HEK293 (cell line): ENCODE data around the gene CYBA.

ENCODE experiments used
- CTCF ChIA-PET: fragments of 350-600 bp; formaldehyde crosslinking; extraction: SDS; loops from one replicate; lab custom pipeline; 2021; ENCODE audit warnings: antibody characterized with exemption; lab: Yijun Ruan, JAX
- POLR2A ChIA-PET: fragments of 300-600 bp; formaldehyde crosslinking; extraction: SDS; loops from one replicate; lab custom pipeline; 2020; ENCODE audit warnings: antibody characterized with exemption, inconsistent platforms; lab: Yijun Ruan, JAX
- H3K27ac ChIP-seq: fragments of 200-500 bp; sonication (Bioruptor generic); 2 replicates; pipeline ENCODE4 v1.5.1; 2014; ENCODE audit warnings: low read depth, low read length, control low read depth, inconsistent platforms; ENCODE audit errors: extremely low read depth
- H3K36me3 ChIP-seq, 2 experiments: fragments of 200-500 bp in 1 of 2; sonication (Bioruptor generic) in 1 of 2; 1 replicate in 1 of 2; 2 replicates in 1 of 2; pipeline ENCODE4 v1.5.1; 2014 to 2017; ENCODE audit warnings: inconsistent platforms in 2 of 2, low read length in 2 of 2; ENCODE audit not compliant: control insufficient read depth in 2 of 2, insufficient read depth in 1 of 2
- H3K4me1 ChIP-seq: fragments of 200-500 bp; sonication (Bioruptor generic); 2 replicates; pipeline ENCODE4 v1.5.1; 2014; ENCODE audit warnings: mild to moderate bottlenecking, low read length, inconsistent platforms; ENCODE audit not compliant: control insufficient read depth, insufficient read depth
- H3K4me3 ChIP-seq: 2 replicates; pipeline ENCODE4 v1.5.1; 2011; ENCODE audit warnings: low read depth, mild to moderate bottlenecking, control low read depth, low read length, moderate library complexity
- H3K9me3 ChIP-seq: fragments of 200-500 bp; sonication (Bioruptor generic); 2 replicates; pipeline ENCODE4 v1.5.1; 2014; ENCODE audit warnings: low read depth, low read length, inconsistent platforms; ENCODE audit not compliant: control insufficient read depth, insufficient read depth
- BCL11B ChIP-seq: fragments of 450-650 bp; formaldehyde crosslinking; IDR thresholded peaks from 2 replicates; pipeline ENCODE4 v1.5.1; 2016; ENCODE audit warnings: low read depth, missing biosample characterization, missing genetic modification characterization
- GFI1B ChIP-seq: fragments of 450-650 bp; formaldehyde crosslinking; IDR thresholded peaks from 2 replicates; pipeline ENCODE4 v1.5.1; 2016; ENCODE audit warnings: missing biosample characterization, missing genetic modification characterization
- HIC1 ChIP-seq: fragments of 450-650 bp; formaldehyde crosslinking; IDR thresholded peaks from 2 replicates; pipeline ENCODE4 v1.5.1; 2016; ENCODE audit warnings: missing biosample characterization, missing genetic modification characterization
- HOXA7 ChIP-seq: sonication (generic); formaldehyde crosslinking; IDR thresholded peaks from 2 replicates; pipeline ENCODE4 v1.8.1; 2022; ENCODE audit warnings: missing genetic modification reagents, borderline replicate concordance
- HOXD13 ChIP-seq: sonication (generic); formaldehyde crosslinking; IDR thresholded peaks from 2 replicates; pipeline ENCODE4 v1.8.0; 2022; ENCODE audit warnings: missing genetic modification reagents, borderline replicate concordance
- KLF1 ChIP-seq: fragments of 450-650 bp; formaldehyde crosslinking; IDR thresholded peaks from 2 replicates; pipeline ENCODE4 v1.5.1; 2016; ENCODE audit warnings: missing biosample characterization, missing genetic modification characterization
- KLF9 ChIP-seq: fragments of 450-650 bp; formaldehyde crosslinking; IDR thresholded peaks from 2 replicates; pipeline ENCODE4 v1.5.1; 2016; ENCODE audit warnings: missing biosample characterization, missing genetic modification characterization, low read depth
- MEIS1 ChIP-seq: sonication (generic); formaldehyde crosslinking; IDR thresholded peaks from 2 replicates; pipeline ENCODE4 v1.8.1; 2022; ENCODE audit warnings: missing genetic modification reagents, mild to moderate bottlenecking, borderline replicate concordance
- MYNN ChIP-seq: fragments of 450-650 bp; formaldehyde crosslinking; IDR thresholded peaks from 2 replicates; pipeline ENCODE4 v1.5.1; 2016; ENCODE audit warnings: missing biosample characterization, missing genetic modification characterization, borderline replicate concordance
- MZF1 ChIP-seq: fragments of 450-650 bp; formaldehyde crosslinking; IDR thresholded peaks from 2 replicates; pipeline ENCODE4 v1.5.1; 2017; ENCODE audit warnings: missing biosample characterization, missing genetic modification characterization, borderline replicate concordance
- OVOL3 ChIP-seq: fragments of 450-650 bp; formaldehyde crosslinking; IDR thresholded peaks from 2 replicates; pipeline ENCODE4 v1.5.1; 2016; ENCODE audit warnings: missing biosample characterization, missing genetic modification characterization
- SALL2 ChIP-seq: fragments of 450-650 bp; formaldehyde crosslinking; IDR thresholded peaks from 2 replicates; pipeline ENCODE4 v1.5.0; 2017; ENCODE audit warnings: missing biosample characterization, mild to moderate bottlenecking, missing genetic modification characterization, borderline replicate concordance
- ZBTB8A ChIP-seq: fragments of 450-650 bp; formaldehyde crosslinking; IDR thresholded peaks from 2 replicates; pipeline ENCODE4 v1.5.1; 2016; ENCODE audit warnings: missing biosample characterization, missing genetic modification characterization
- ZNF19 ChIP-seq: fragments of 450-650 bp; formaldehyde crosslinking; IDR thresholded peaks from 2 replicates; pipeline ENCODE4; 2016; ENCODE audit warnings: missing biosample characterization, missing genetic modification characterization, low read depth
- ZNF202 ChIP-seq: fragments of 450-650 bp; formaldehyde crosslinking; IDR thresholded peaks from 2 replicates; pipeline ENCODE4 v1.5.1; 2016; ENCODE audit warnings: missing biosample characterization, missing genetic modification characterization, borderline replicate concordance
- ZNF239 ChIP-seq: fragments of 450-650 bp; formaldehyde crosslinking; IDR thresholded peaks from 2 replicates; pipeline ENCODE4 v1.5.1; 2016; ENCODE audit warnings: missing biosample characterization, missing genetic modification characterization
- ZNF341 ChIP-seq: fragments of 450-650 bp; formaldehyde crosslinking; IDR thresholded peaks from 2 replicates; pipeline ENCODE4; 2016; ENCODE audit warnings: low read depth, missing biosample characterization, missing genetic modification characterization
- ZNF354C ChIP-seq: fragments of 450-650 bp; formaldehyde crosslinking; IDR thresholded peaks from 2 replicates; pipeline ENCODE4 v1.5.1; 2016; ENCODE audit warnings: missing biosample characterization, missing genetic modification characterization, low read depth, borderline replicate concordance
- ZNF404 ChIP-seq: fragments of 450-650 bp; formaldehyde crosslinking; IDR thresholded peaks from 2 replicates; pipeline ENCODE4 v1.5.1; 2017; ENCODE audit warnings: missing biosample characterization, missing genetic modification characterization
- ZNF423 ChIP-seq: fragments of 450-650 bp; formaldehyde crosslinking; IDR thresholded peaks from 2 replicates; pipeline ENCODE4 v1.5.1; 2016; ENCODE audit warnings: missing biosample characterization, missing genetic modification characterization
- ZNF426 ChIP-seq: fragments of 450-650 bp; formaldehyde crosslinking; IDR thresholded peaks from 2 replicates; pipeline ENCODE4 v1.5.1; 2017; ENCODE audit warnings: missing biosample characterization, missing genetic modification characterization, mild to moderate bottlenecking, inconsistent platforms, moderate library complexity
- ZNF433 ChIP-seq: fragments of 450-650 bp; formaldehyde crosslinking; IDR thresholded peaks from 2 replicates; pipeline ENCODE4 v1.5.1; 2016; ENCODE audit warnings: missing biosample characterization, missing genetic modification characterization, low read depth
- ZNF513 ChIP-seq: fragments of 450-650 bp; IDR thresholded peaks from 2 replicates; pipeline ENCODE4 v1.5.1; 2018; ENCODE audit warnings: missing biosample characterization, missing genetic modification characterization
- ZNF521 ChIP-seq: fragments of 450-650 bp; formaldehyde crosslinking; IDR thresholded peaks from 2 replicates; pipeline ENCODE4 v1.5.1; 2017; ENCODE audit warnings: missing biosample characterization, mild to moderate bottlenecking, missing genetic modification characterization
- ZNF560 ChIP-seq: fragments of 450-650 bp; formaldehyde crosslinking; IDR thresholded peaks from 2 replicates; pipeline ENCODE4 v1.5.1; 2017; ENCODE audit warnings: missing biosample characterization, missing genetic modification characterization, borderline replicate concordance
- ZNF596 ChIP-seq: fragments of 450-650 bp; IDR thresholded peaks from 2 replicates; pipeline ENCODE4 v1.5.0; 2018; ENCODE audit warnings: missing biosample characterization, mild to moderate bottlenecking, missing genetic modification characterization, moderate library complexity
- ZNF610 ChIP-seq: fragments of 450-650 bp; formaldehyde crosslinking; IDR thresholded peaks from 2 replicates; pipeline ENCODE4 v1.5.1; 2016; ENCODE audit warnings: missing biosample characterization, missing genetic modification characterization, borderline replicate concordance
- ZNF624 ChIP-seq: fragments of 450-650 bp; formaldehyde crosslinking; IDR thresholded peaks from 2 replicates; pipeline ENCODE4 v1.5.1; 2017; ENCODE audit warnings: missing biosample characterization, missing genetic modification characterization
- ZNF660 ChIP-seq: fragments of 450-650 bp; IDR thresholded peaks from 2 replicates; pipeline ENCODE4 v1.5.1; 2018; ENCODE audit warnings: missing biosample characterization, mild to moderate bottlenecking, missing genetic modification characterization
- ZNF747 ChIP-seq: fragments of 450-650 bp; formaldehyde crosslinking; IDR thresholded peaks from 2 replicates; pipeline ENCODE4 v1.5.1; 2016; ENCODE audit warnings: missing biosample characterization, missing genetic modification characterization
- ZNF768 ChIP-seq: fragments of 450-650 bp; formaldehyde crosslinking; IDR thresholded peaks from 2 replicates; pipeline ENCODE4 v1.5.1; 2018; ENCODE audit warnings: missing biosample characterization, mild to moderate bottlenecking, missing genetic modification characterization
- TF ChIP-seq, protein P1 (sequence below): fragments of 450-650 bp; formaldehyde crosslinking; IDR thresholded peaks from 2 replicates; pipeline ENCODE4 v1.5.1; 2016; ENCODE audit warnings: missing biosample characterization, missing genetic modification characterization
- TF ChIP-seq, protein P2 (sequence below): fragments of 450-650 bp; formaldehyde crosslinking; IDR thresholded peaks from 2 replicates; pipeline ENCODE4 v1.5.1; 2016; ENCODE audit warnings: missing biosample characterization, missing genetic modification characterization

Gene CYBA

GRCh38 chr16:88662843-88663606 is 12.2 kb upstream of the CYBA start, which contains the start of gene MVD:
Gene MVD, minus strand, starts transcription at chr16:88663091. Its CDS starts 11 bp downstream, at chr16:88663080.
- CTCF ChIA-PET = interaction anchor here (0.6 to 4.1 kb wide), 4 partner anchors 9 to 74 kb away, joined by 3 to 12 read pairs (median 6); no protein-coding TSS in a partner anchor
- H3K27ac ChIP-seq = peak within 1 kb of the TSS; percentile 79
- H3K36me3 ChIP-seq = peaks cover 0 to 2% of the 10 kb centered on the region in 2 experiments; a peak in 1 of 3 replicates
- POLR2A ChIA-PET = interaction anchor here (0.6 to 1.3 kb wide), 11 partner anchors 10 to 194 kb away, joined by 3 to 7 read pairs (median 3); partner anchors contain the start of genes CTU2, RNF166, TRAPPC2L and ZC3H18
- H3K9me3 ChIP-seq = no peaks in the 10 kb centered on the region
- H3K4me1 ChIP-seq = no peaks in the 10 kb centered on the region
- H3K4me3 ChIP-seq = peak within 1 kb of the TSS; percentile 96
- no peak for TF ChIP-seq ZNF426
- no peak for TF ChIP-seq MYNN
- TF ChIP-seq ZNF747 (tag by site-specific recombination) = no peak
- no peak for TF ChIP-seq ZNF624 (tag by site-specific recombination)
- no peak for TF ChIP-seq MEIS1 (CRISPR knock-in tag)
- TF ChIP-seq ZNF341 = no peak; the same call in 1 of the 2 replicates
- no peak for TF ChIP-seq ZNF423 (tag by site-specific recombination)
- TF ChIP-seq HOXA7 (CRISPR knock-in tag) = no peak
- TF ChIP-seq ZNF404 = no peak
- no peak; the same call in 1 of the 2 replicates for TF ChIP-seq ZNF513 (tag by site-specific recombination)
- no peak for TF ChIP-seq SALL2 (tag by site-specific recombination)
- TF ChIP-seq KLF1 = peak; percentile 73
- no peak for TF ChIP-seq ZNF521
- no peak for TF ChIP-seq ZNF239 (tag by site-specific recombination)
- no peak for TF ChIP-seq ZNF19 (tag by site-specific recombination)
- TF ChIP-seq HOXD13 (CRISPR knock-in tag) = no peak
- TF ChIP-seq KLF9 (tag by site-specific recombination) = peak; percentile 35; the same call in 1 of the 2 replicates
- peak; percentile 13; the same call in 1 of the 2 replicates for TF ChIP-seq HIC1
- TF ChIP-seq MZF1 (tag by site-specific recombination) = no peak
- no peak for TF ChIP-seq ZNF202 (tag by site-specific recombination)
- TF ChIP-seq, protein P1, sequence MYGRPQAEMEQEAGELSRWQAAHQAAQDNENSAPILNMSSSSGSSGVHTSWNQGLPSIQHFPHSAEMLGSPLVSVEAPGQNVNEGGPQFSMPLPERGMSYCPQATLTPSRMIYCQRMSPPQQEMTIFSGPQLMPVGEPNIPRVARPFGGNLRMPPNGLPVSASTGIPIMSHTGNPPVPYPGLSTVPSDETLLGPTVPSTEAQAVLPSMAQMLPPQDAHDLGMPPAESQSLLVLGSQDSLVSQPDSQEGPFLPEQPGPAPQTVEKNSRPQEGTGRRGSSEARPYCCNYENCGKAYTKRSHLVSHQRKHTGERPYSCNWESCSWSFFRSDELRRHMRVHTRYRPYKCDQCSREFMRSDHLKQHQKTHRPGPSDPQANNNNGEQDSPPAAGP = no peak
- TF ChIP-seq, protein P2, sequence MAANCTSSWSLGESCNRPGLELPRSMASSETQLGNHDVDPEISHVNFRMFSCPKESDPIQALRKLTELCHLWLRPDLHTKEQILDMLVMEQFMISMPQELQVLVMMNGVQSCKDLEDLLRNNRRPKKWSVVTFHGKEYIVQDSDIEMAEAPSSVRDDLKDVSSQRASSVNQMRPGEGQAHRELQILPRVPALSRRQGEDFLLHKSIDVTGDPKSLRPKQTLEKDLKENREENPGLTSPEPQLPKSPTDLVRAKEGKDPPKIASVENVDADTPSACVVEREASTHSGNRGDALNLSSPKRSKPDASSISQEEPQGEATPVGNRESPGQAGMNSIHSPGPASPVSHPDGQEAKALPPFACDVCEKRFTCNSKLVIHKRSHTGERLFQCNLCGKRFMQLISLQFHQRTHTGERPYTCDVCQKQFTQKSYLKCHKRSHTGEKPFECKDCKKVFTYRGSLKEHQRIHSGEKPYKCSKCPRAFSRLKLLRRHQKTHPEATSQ (tag by site-specific recombination) = no peak
- TF ChIP-seq BCL11B = no peak; the same call in 1 of the 2 replicates
- TF ChIP-seq ZNF660 = peak; percentile 90
- TF ChIP-seq ZNF560 (tag by site-specific recombination) = no peak
- TF ChIP-seq ZNF433 (tag by site-specific recombination) = no peak
- TF ChIP-seq GFI1B (tag by site-specific recombination) = no peak
- no peak for TF ChIP-seq ZNF596 (tag by site-specific recombination)
- TF ChIP-seq OVOL3 = no peak
- no peak for TF ChIP-seq ZNF354C (tag by site-specific recombination)
- TF ChIP-seq ZNF768 = no peak
- peak; percentile 95 for TF ChIP-seq ZBTB8A (tag by site-specific recombination)
- no peak for TF ChIP-seq ZNF610
